HepG2 (cell line): Measurements from ENCODE around the gene IP6K1. TPM values are rescaled to one million over a fixed set of nuclear protein-coding genes. Genes with fewer than 3 reads are reported as not detected.

Experiments
- ATAC-seq: fragments of 200-7000 bp; cut with Tn5 transposase; 3 replicates; pipeline ENCODE4 v1.9.1; 2020; ENCODE audit warnings: mild to moderate bottlenecking, moderate library complexity
- BruUV-seq: library from RNA; stranded (reverse); fragments of 400-500 nt; replicated peaks from 2 replicates; lab custom pipeline; 2021; lab: Mats Ljungman, UMichigan
- CTCF ChIA-PET: fragments of 300-600 bp; formaldehyde crosslinking; extraction: SDS; loops from one replicate; lab custom pipeline; 2021; ENCODE audit warnings: low total read pairs, inconsistent platforms, low intra/inter-chr PET ratio; lab: Yijun Ruan, JAX
- POLR2A ChIA-PET: fragments of 350-600 bp; sonication (Branson Sonifier 250); formaldehyde crosslinking; loops from one replicate; lab custom pipeline; 2020; ENCODE audit warnings: antibody characterized with exemption, inconsistent platforms; lab: Yijun Ruan, JAX
- DNase-seq: peaks from one replicate; pipeline ENCODE4 v3.0.0-alpha.2; 2015; ENCODE audit warnings: low spot score
- FAIRE-seq: peaks from 3 replicates; lab custom pipeline; 2011; peaks lifted over from hg19 to GRCh38; lab: Jason Lieb, UNC
- H2AFZ ChIP-seq: one replicate; pipeline ENCODE4 v1.6.1; 2011; ENCODE audit warnings: low read length, inconsistent platforms
- H3K27ac ChIP-seq: fragments of 300-600 bp; 3 replicates; pipeline ENCODE4 v1.8.0; 2011; ENCODE audit warnings: mixed run types, mild to moderate bottlenecking, mixed read lengths, low read length, inconsistent platforms; ENCODE audit not compliant: insufficient read depth; ENCODE audit errors: extremely low read length
- H3K27me3 ChIP-seq, 2 experiments: fragments of 200-600 bp in 1 of 2; 2 replicates in 1 of 2; 3 replicates in 1 of 2; pipeline versions ENCODE4 v1.6.0 to v1.8.0; 2011; ENCODE audit warnings: low read length in 2 of 2, mild to moderate bottlenecking in 2 of 2, moderate library complexity in 2 of 2, inconsistent platforms in 1 of 2; ENCODE audit not compliant: insufficient read depth in 2 of 2, control insufficient read depth in 1 of 2
- H3K36me3 ChIP-seq, 2 experiments: fragments of 200-600 bp in 1 of 2; replicated peaks in 1 of 2; 2 replicates in 1 of 2; 3 replicates in 1 of 2; pipeline versions ENCODE4 v1.5.1 to v1.8.0; 2011; ENCODE audit warnings: low read length in 2 of 2, inconsistent platforms in 1 of 2; ENCODE audit not compliant: insufficient read depth in 2 of 2, control insufficient read depth in 1 of 2
- H3K4me1 ChIP-seq: 2 replicates; pipeline ENCODE4 v1.5.1; 2012; ENCODE audit warnings: low read length, inconsistent platforms; ENCODE audit not compliant: insufficient read depth
- H3K4me2 ChIP-seq: 2 replicates; pipeline ENCODE4 v1.6.0; 2011; ENCODE audit warnings: low read depth, low read length, inconsistent platforms
- H3K4me3 ChIP-seq, 3 experiments: fragments of 200-600 bp in 1 of 3; sonication (generic), shearing (Covaris generic) in 1 of 3; replicated peaks in 1 of 3; 2 replicates each; pipeline ENCODE4 v1.5.1; 2011 to 2016; ENCODE audit warnings: low read length in 3 of 3, inconsistent platforms in 2 of 3, low read depth in 2 of 3, mild to moderate bottlenecking in 2 of 3, control low read depth in 1 of 3, mixed read lengths in 1 of 3; ENCODE audit not compliant: insufficient read depth in 1 of 3
- H3K79me2 ChIP-seq: one replicate; pipeline ENCODE4 v1.6.1; 2011; ENCODE audit warnings: low read length, inconsistent platforms; ENCODE audit not compliant: insufficient read depth
- H3K9ac ChIP-seq: 2 replicates; pipeline ENCODE4 v1.6.0; 2011; ENCODE audit warnings: mild to moderate bottlenecking, low read depth, low read length, inconsistent platforms; ENCODE audit not compliant: insufficient read depth
- H3K9me3 ChIP-seq: 2 replicates; pipeline ENCODE4 v1.5.1; 2012; ENCODE audit warnings: mild to moderate bottlenecking, low read length
- H4K20me1 ChIP-seq: 2 replicates; pipeline ENCODE4 v1.6.0; 2011; ENCODE audit warnings: inconsistent platforms, mild to moderate bottlenecking, low read length, moderate library complexity; ENCODE audit not compliant: insufficient read depth
- AGO2 ChIP-seq: fragments of 200-400 bp; formaldehyde crosslinking; optimal IDR thresholded peaks from 2 replicates; pipeline ENCODE3; 2017; ENCODE audit warnings: mild to moderate bottlenecking, low read depth, low read length, moderate library complexity
- GATAD1 ChIP-seq: IDR thresholded peaks from 2 replicates; pipeline ENCODE4 v1.6.1; 2016; ENCODE audit warnings: missing genetic modification reagents, missing compliant biosample characterization
- JUND ChIP-seq: sonication (generic); formaldehyde crosslinking; IDR thresholded peaks from 2 replicates; pipeline ENCODE4 v1.8.0; 2022; ENCODE audit warnings: mild to moderate bottlenecking, missing genetic modification reagents
- MLLT10 ChIP-seq: sonication (generic); formaldehyde crosslinking; IDR thresholded peaks from 2 replicates; pipeline ENCODE4 v1.4.0; 2020; ENCODE audit warnings: missing genetic modification reagents
- PLSCR1 ChIP-seq: sonication (generic); formaldehyde crosslinking; IDR thresholded peaks from 2 replicates; pipeline ENCODE4 v1.5.0; 2020; ENCODE audit warnings: missing genetic modification reagents, mild to moderate bottlenecking, borderline replicate concordance
- POLR2G ChIP-seq: fragments of 200-400 bp; formaldehyde crosslinking; IDR thresholded peaks from 2 replicates; pipeline ENCODE4 v1.6.1; 2018; ENCODE audit warnings: mild to moderate bottlenecking, low read depth, low read length, moderate library complexity
- RBM39 ChIP-seq: fragments of 200-400 bp; formaldehyde crosslinking; IDR thresholded peaks from one replicate; pipeline ENCODE4 v1.6.1; 2018; ENCODE audit warnings: antibody characterized with exemption, mild to moderate bottlenecking, low read depth, low read length; ENCODE audit not compliant: poor library complexity, severe bottlenecking
- REL ChIP-seq: sonication (generic); formaldehyde crosslinking; conservative IDR thresholded peaks from 2 replicates; pipeline ENCODE4 v1.8.0; 2022; ENCODE audit warnings: mild to moderate bottlenecking, missing genetic modification reagents, moderate library complexity
- SMAD3 ChIP-seq: sonication (generic); formaldehyde crosslinking; IDR thresholded peaks from 2 replicates; pipeline ENCODE4 v1.4.0; 2020; ENCODE audit warnings: missing genetic modification reagents
- ZBTB10 ChIP-seq: sonication (generic); formaldehyde crosslinking; IDR thresholded peaks from 2 replicates; pipeline ENCODE4 v1.4.0; 2020; ENCODE audit warnings: missing genetic modification reagents, borderline replicate concordance
- ZFYVE20 ChIP-seq: sonication (generic); formaldehyde crosslinking; IDR thresholded peaks from 2 replicates; pipeline ENCODE4 v1.8.0; 2023; ENCODE audit warnings: low read depth, mild to moderate bottlenecking, moderate library complexity, missing genetic modification reagents, borderline replicate concordance
- ZNF274 ChIP-seq: sonication (generic); formaldehyde crosslinking; IDR thresholded peaks from 2 replicates; pipeline ENCODE4 v1.5.1; 2020; ENCODE audit warnings: mild to moderate bottlenecking, missing genetic modification reagents
- ZNF33B ChIP-seq: sonication (generic); formaldehyde crosslinking; IDR thresholded peaks from 2 replicates; pipeline ENCODE4 v1.5.1; 2020; ENCODE audit warnings: mild to moderate bottlenecking, missing genetic modification reagents
- ZNF879 ChIP-seq: sonication (generic); formaldehyde crosslinking; IDR thresholded peaks from 2 replicates; pipeline ENCODE4 v1.8.1; 2023; ENCODE audit warnings: missing genetic modification reagents
- WGBS: methylation state at CpG from one replicate; pipeline ENCODE4 v1.1.6; 2017; ENCODE audit warnings: low lambda C conversion rate; 5-methylcytosine and 5-hydroxymethylcytosine counted together
- in situ Hi-C: cut with HindIII; loops from 2 replicates; pipeline ENCODE4 v1.10.0; 2017; ENCODE audit warnings: low pct_unique_long_range_greater_than_20kb; ENCODE audit not compliant: extremely low pct_ligation_motif_present
- intact Hi-C: fragments of 100-400 bp; cut with micrococcal nuclease; formaldehyde crosslinking; loops from one replicate; pipeline ENCODE4 v1.10.0; 2022; ENCODE audit not compliant: unreplicated experiment
- polyA plus RNA-seq, 8 experiments: library from polyadenylated mRNA; depleted of rRNA in 3 of 8; stranded (reverse) in 7 of 8; unstranded in 1 of 8; fragments of >200 nt; fragmentation: Illumina TruSeq in 4 of 8; extraction: Trizol in 4 of 8; gene quantifications; 2 replicates each; pipeline versions ENCODE4 v1.2.1 to v1.2.3, GENCODE V29; 2011 to 2016; ENCODE audit warnings: low read depth in 4 of 8, missing spikeins in 1 of 8, mixed read lengths in 1 of 8; ENCODE audit not compliant: insufficient read depth in 1 of 8
- total RNA-seq, 5 experiments: library from RNA; depleted of rRNA; stranded (reverse); fragments of >200 nt; fragmentation: Illumina TruSeq; extraction: Trizol; gene quantifications; 2 replicates each; pipeline ENCODE4 v1.2.3, GENCODE V29; 2016; ENCODE audit warnings: low read depth in 1 of 5

IP6K1 gene
- total and polyA plus RNA-seq, 2 of the 13 experiments (the other 11 are each of a cell fraction or from before 2014, with no cell fraction given) = 17.7 to 29.7 TPM

DNA sequence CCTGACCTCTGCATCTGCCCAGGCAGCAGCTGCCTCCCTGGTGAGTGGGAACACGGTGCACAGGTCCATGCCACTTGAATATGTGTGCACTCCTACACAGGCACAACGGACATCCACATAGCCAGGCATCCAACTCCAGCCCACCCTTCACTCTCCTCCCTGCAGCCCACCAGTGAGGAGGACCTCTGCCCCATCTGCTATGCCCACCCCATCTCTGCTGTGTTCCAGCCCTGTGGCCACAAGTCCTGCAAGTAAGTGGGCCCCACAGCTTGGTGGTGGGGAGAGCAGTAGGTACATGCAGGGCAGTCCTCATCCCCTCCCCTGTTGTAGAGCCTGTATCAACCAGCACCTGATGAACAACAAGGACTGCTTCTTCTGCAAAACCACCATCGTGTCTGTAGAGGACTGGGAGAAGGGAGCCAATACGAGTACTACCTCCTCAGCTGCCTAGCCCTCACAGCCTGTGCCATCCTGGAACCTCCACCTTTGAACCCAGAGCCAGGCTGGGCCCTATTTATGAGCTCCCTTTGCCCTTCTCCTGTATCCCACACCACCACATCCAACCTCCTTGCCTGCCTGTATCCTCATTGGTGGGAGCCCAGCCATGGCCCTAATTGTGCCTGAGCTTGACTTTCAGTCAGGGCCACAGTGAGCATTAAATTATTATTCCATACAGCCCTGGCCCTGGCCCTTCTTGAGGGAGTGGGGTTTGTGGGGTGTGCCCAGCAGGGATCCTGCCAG, 65.3 kb downstream of the IP6K1 start:
- TF ChIP-seq REL (CRISPR knock-in tag) = no peak
- peak; percentile 50 for TF ChIP-seq POLR2G
- no peak for TF ChIP-seq JUND (CRISPR knock-in tag)
- no peak for TF ChIP-seq ZNF274 (CRISPR knock-in tag)
- TF ChIP-seq PLSCR1 (CRISPR knock-in tag) = no peak
- peak; percentile 53 for TF ChIP-seq AGO2
- TF ChIP-seq SMAD3 (CRISPR knock-in tag) = no peak
- no peak for TF ChIP-seq ZNF33B (CRISPR knock-in tag)
- no peak for TF ChIP-seq ZBTB10 (CRISPR knock-in tag)
- no peak for TF ChIP-seq ZNF879 (CRISPR knock-in tag)
- TF ChIP-seq GATAD1 (CRISPR knock-in tag) = no peak
- TF ChIP-seq MLLT10 (CRISPR knock-in tag) = no peak
- peak; percentile 42 for TF ChIP-seq RBM39
- no peak for TF ChIP-seq ZFYVE20 (CRISPR knock-in tag)
- TF ChIP-seq, all 625 proteins: peak for 3
- in situ Hi-C loops = no loop called here
- H3K36me3 ChIP-seq = peaks cover 15 to 24% of the 10 kb centered on the region in 2 experiments

More for the DNA sequence above, 65.3 kb downstream of the IP6K1 start:
- 80% methylated on average over 1 of the region's 4 CpGs for WGBS
- H3K4me1 ChIP-seq = peaks cover 21% of the 10 kb centered on the region
- FAIRE-seq = no peak
- H4K20me1 ChIP-seq = no peaks in the 10 kb centered on the region
- POLR2A ChIA-PET = no interaction called here
- H3K27me3 ChIP-seq = no peaks in the 10 kb centered on the region
- H3K27ac ChIP-seq = no peak overlapping the region
- no peak for ATAC-seq
- no peak for DNase-seq
- CTCF ChIA-PET = no interaction called here
- H3K79me2 ChIP-seq = peaks cover 13% of the 10 kb centered on the region
- H3K4me2 ChIP-seq = no peak overlapping the region
- H2AFZ ChIP-seq = no peak overlapping the region
- no peak overlapping the region for H3K4me3 ChIP-seq
- no TSS peak for BruUV-seq
- intact Hi-C loops = no loop called here
- H3K9ac ChIP-seq = no peak overlapping the region
- no peaks in the 10 kb centered on the region for H3K9me3 ChIP-seq
